ENCODE data around the gene HS6ST3.
"Not testable (repeated sequence)": the region's sequence is repeated elsewhere in the genome, so short reads cannot be mapped to it uniquely, and the experiment has no call there.

HS6ST3 gene

GRCh38 chr13:96771486-96772367 lies 681.8 kb downstream of the HS6ST3 start:
- DNase-seq (peak; percentile 6), ATAC-seq (ENCODE audit: insufficient read depth, low read depth) (peak; percentile 68; the same call in 2 of the 3 replicates)
- Histone ChIP-seq H3K9me3 (ENCODE audit: insufficient read depth, low read length, severe bottlenecking) (no peaks in the 10 kb centered on the region), H3K79me2 (ENCODE audit: insufficient read depth, low read length) (no peaks in the 10 kb centered on the region), H3K36me3 (ENCODE audit: insufficient read depth, low read length) (no peaks in the 10 kb centered on the region), H3K4me2 (ENCODE audit: insufficient read depth, low read length) (no peak overlapping the region), H2AFZ (ENCODE audit: low read depth, low read length) (no peak overlapping the region), H3K4me3 (ENCODE audit: low read depth in 1 of 2, low read length in 2 of 2) (no peak overlapping the region), H4K20me1 (ENCODE audit: insufficient read depth, low read length) (no peaks in the 10 kb centered on the region), H3K27me3 (ENCODE audit: insufficient read depth, low read length, poor library complexity) (no peaks in the 10 kb centered on the region), H3K27ac (ENCODE audit: low read length) (peak overlapping the region; percentile 3; the same call in 1 of the 2 replicates), H3K9ac (ENCODE audit: low read depth, low read length) (no peak overlapping the region), H3K4me1 (ENCODE audit: insufficient read depth, low read length) (peaks cover 9% of the 10 kb centered on the region)
- no peak for TF ChIP-seq EZH2 (IDR thresholded peaks at IDR 0.05; ENCODE audit: borderline replicate concordance, low read depth, low read length, severe bottlenecking)
- TF ChIP-seq, protein P1, sequence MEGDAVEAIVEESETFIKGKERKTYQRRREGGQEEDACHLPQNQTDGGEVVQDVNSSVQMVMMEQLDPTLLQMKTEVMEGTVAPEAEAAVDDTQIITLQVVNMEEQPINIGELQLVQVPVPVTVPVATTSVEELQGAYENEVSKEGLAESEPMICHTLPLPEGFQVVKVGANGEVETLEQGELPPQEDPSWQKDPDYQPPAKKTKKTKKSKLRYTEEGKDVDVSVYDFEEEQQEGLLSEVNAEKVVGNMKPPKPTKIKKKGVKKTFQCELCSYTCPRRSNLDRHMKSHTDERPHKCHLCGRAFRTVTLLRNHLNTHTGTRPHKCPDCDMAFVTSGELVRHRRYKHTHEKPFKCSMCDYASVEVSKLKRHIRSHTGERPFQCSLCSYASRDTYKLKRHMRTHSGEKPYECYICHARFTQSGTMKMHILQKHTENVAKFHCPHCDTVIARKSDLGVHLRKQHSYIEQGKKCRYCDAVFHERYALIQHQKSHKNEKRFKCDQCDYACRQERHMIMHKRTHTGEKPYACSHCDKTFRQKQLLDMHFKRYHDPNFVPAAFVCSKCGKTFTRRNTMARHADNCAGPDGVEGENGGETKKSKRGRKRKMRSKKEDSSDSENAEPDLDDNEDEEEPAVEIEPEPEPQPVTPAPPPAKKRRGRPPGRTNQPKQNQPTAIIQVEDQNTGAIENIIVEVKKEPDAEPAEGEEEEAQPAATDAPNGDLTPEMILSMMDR (IDR thresholded peaks at IDR 0.05; ENCODE audit: borderline replicate concordance, extremely low read depth, low read length, poor library complexity, severe bottlenecking): no peak

DNA sequence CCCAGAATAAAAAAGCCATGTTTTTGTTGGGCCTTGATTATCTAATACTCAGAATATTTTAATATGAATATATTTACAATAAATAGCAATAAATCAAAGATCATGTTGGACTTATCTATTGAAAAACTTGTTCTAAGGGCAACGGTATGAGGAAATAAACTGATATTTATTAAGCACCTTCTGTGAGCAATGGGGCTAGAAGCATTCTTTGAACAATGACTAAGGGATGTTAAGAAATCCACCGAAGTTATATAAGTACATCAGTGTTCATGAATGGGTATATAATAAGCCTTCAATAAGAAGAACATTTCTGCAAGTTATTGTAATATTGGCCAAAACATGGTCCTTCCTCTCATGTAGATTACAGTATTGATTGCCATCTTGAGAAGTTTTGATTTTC lies 682.5 kb downstream of the HS6ST3 start:
- no peak overlapping the region for H3K27ac ChIP-seq (ENCODE audit: low read length)
- H3K36me3 ChIP-seq (ENCODE audit: insufficient read depth, low read length): no peaks in the 10 kb centered on the region
- H3K4me3 ChIP-seq (ENCODE audit: low read depth in 1 of 2, low read length in 2 of 2): no peak overlapping the region
- H3K9me3 ChIP-seq (ENCODE audit: insufficient read depth, low read length, severe bottlenecking): no peaks in the 10 kb centered on the region
- H3K9ac ChIP-seq (ENCODE audit: low read depth, low read length): no peak overlapping the region
- no peak for DNase-seq
- no peaks in the 10 kb centered on the region for H3K79me2 ChIP-seq (ENCODE audit: insufficient read depth, low read length)
- H4K20me1 ChIP-seq (ENCODE audit: insufficient read depth, low read length): no peaks in the 10 kb centered on the region
- no peak for ATAC-seq (ENCODE audit: insufficient read depth, low read depth)
- H2AFZ ChIP-seq (ENCODE audit: low read depth, low read length): no peak overlapping the region
- no peak overlapping the region for H3K4me2 ChIP-seq (ENCODE audit: insufficient read depth, low read length)
- no peaks in the 10 kb centered on the region for H3K27me3 ChIP-seq (ENCODE audit: insufficient read depth, low read length, poor library complexity)
- H3K4me1 ChIP-seq (ENCODE audit: insufficient read depth, low read length): peaks cover 9% of the 10 kb centered on the region
- TF ChIP-seq, protein P1 (IDR thresholded peaks at IDR 0.05; ENCODE audit: borderline replicate concordance, extremely low read depth, low read length, poor library complexity, severe bottlenecking): no peak
- TF ChIP-seq EZH2 (IDR thresholded peaks at IDR 0.05; ENCODE audit: borderline replicate concordance, low read depth, low read length, severe bottlenecking): no peak

DNA sequence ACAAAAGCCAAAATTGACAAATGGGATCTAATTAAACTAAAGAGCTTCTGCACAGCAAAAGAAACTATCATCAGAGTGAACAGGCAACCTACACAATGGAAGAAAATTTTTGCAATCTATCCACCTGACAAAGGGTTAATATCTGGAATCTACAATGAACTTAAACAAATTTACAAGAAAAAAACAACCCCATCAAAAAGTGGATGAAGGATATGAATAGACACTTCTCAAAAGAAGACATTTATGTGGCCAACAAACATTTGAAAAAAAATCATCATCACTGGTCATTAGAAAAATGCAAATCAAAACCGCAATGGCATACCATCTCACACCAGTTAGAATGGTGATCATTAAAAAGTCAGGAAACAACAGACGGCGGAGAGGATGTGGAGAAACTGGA lies 688.4 kb downstream of the HS6ST3 start:
- not testable (repeated sequence) for H3K36me3 ChIP-seq (ENCODE audit: insufficient read depth, low read length); H4K20me1 ChIP-seq (ENCODE audit: insufficient read depth, low read length); DNase-seq; H3K9me3 ChIP-seq (ENCODE audit: insufficient read depth, low read length, severe bottlenecking); H3K4me1 ChIP-seq (ENCODE audit: insufficient read depth, low read length); H3K4me3 ChIP-seq (ENCODE audit: low read depth in 1 of 2, low read length in 2 of 2); H3K4me2 ChIP-seq (ENCODE audit: insufficient read depth, low read length); H3K27ac ChIP-seq (ENCODE audit: low read length); H3K79me2 ChIP-seq (ENCODE audit: insufficient read depth, low read length); H3K9ac ChIP-seq (ENCODE audit: low read depth, low read length); H2AFZ ChIP-seq (ENCODE audit: low read depth, low read length); ATAC-seq (ENCODE audit: insufficient read depth, low read depth); H3K27me3 ChIP-seq (ENCODE audit: insufficient read depth, low read length, poor library complexity)

DNA sequence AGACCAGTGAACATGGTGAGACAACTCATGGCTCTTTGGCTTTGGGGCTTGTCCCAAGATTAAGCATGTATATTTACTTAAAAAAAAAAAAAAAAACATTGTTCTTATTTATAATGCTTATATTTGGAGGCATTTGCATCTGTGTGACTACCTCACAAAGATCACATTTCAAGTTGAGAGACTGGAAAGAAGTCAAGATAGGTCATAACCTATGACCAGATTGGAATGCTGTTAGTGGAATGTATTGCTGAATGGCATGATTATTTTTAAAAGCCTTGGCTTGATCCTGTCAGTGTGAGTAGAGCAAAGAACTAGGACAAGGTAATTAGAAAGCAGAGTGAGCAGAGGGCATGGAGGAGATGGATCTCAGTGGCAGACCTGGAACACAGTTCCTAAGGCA lies 689.8 kb downstream of the HS6ST3 start:
- H3K36me3 ChIP-seq (ENCODE audit: insufficient read depth, low read length): no peaks in the 10 kb centered on the region
- no peak overlapping the region for H2AFZ ChIP-seq (ENCODE audit: low read depth, low read length)
- ATAC-seq (ENCODE audit: insufficient read depth, low read depth) (no peak), DNase-seq (no peak)
- no peak overlapping the region for H3K4me2 ChIP-seq (ENCODE audit: insufficient read depth, low read length)
- H3K27ac ChIP-seq (ENCODE audit: low read length): no peak overlapping the region
- no peak overlapping the region for H3K9ac ChIP-seq (ENCODE audit: low read depth, low read length)
- no peak overlapping the region for H3K4me3 ChIP-seq (ENCODE audit: low read depth in 1 of 2, low read length in 2 of 2)
- no peaks in the 10 kb centered on the region for H3K4me1 ChIP-seq (ENCODE audit: insufficient read depth, low read length)
- no peaks in the 10 kb centered on the region for H3K79me2 ChIP-seq (ENCODE audit: insufficient read depth, low read length)
- H3K27me3 ChIP-seq (ENCODE audit: insufficient read depth, low read length, poor library complexity): no peaks in the 10 kb centered on the region
- no peaks in the 10 kb centered on the region for H3K9me3 ChIP-seq (ENCODE audit: insufficient read depth, low read length, severe bottlenecking)
- no peak for TF ChIP-seq EZH2 (IDR thresholded peaks at IDR 0.05; ENCODE audit: borderline replicate concordance, low read depth, low read length, severe bottlenecking)
- TF ChIP-seq, protein P1 (IDR thresholded peaks at IDR 0.05; ENCODE audit: borderline replicate concordance, extremely low read depth, low read length, poor library complexity, severe bottlenecking): no peak
- no peaks in the 10 kb centered on the region for H4K20me1 ChIP-seq (ENCODE audit: insufficient read depth, low read length)

All from DND-41 (cell line).